Mesendoderm (in vitro differentiated cells): ENCODE data around the gene PALLD.

Source experiments
- DNase-seq: peaks from one replicate; pipeline ENCODE4 v3.0.0; 2013
- H2AK5ac ChIP-seq: 2 replicates; pipeline ENCODE4 v1.6.1; 2013; ENCODE audit warnings: low read length, inconsistent platforms
- H2BK120ac ChIP-seq: 2 replicates; pipeline ENCODE4 v1.6.1; 2013; ENCODE audit warnings: low read depth, mild to moderate bottlenecking, low read length, moderate library complexity, mixed read lengths
- H2BK15ac ChIP-seq: replicated peaks from 2 replicates; pipeline ENCODE4 v1.6.1; 2013; ENCODE audit warnings: low read depth, mild to moderate bottlenecking, moderate library complexity
- H2BK5ac ChIP-seq: 2 replicates; pipeline ENCODE4 v1.6.1; 2013; ENCODE audit warnings: low read length, inconsistent platforms
- H3K18ac ChIP-seq: 2 replicates; pipeline ENCODE4 v1.6.1; 2013; ENCODE audit warnings: mild to moderate bottlenecking, low read length, mixed read lengths
- H3K23ac ChIP-seq: one replicate; pipeline ENCODE4 v1.6.1; 2013; ENCODE audit warnings: low read length
- H3K27ac ChIP-seq: 2 replicates; pipeline ENCODE4 v1.5.1; 2013; ENCODE audit warnings: low read depth, mild to moderate bottlenecking, inconsistent platforms, low read length, moderate library complexity
- H3K27me3 ChIP-seq: 2 replicates; pipeline ENCODE4 v1.6.1; 2013; ENCODE audit warnings: low read length, control low read depth, mild to moderate bottlenecking, inconsistent platforms; ENCODE audit not compliant: insufficient read depth, poor library complexity
- H3K36me3 ChIP-seq: 2 replicates; pipeline ENCODE4 v1.6.1; 2013; ENCODE audit warnings: low read length, inconsistent platforms; ENCODE audit not compliant: control insufficient read depth, insufficient read depth
- H3K4ac ChIP-seq: one replicate; pipeline ENCODE4 v1.6.1; 2013; ENCODE audit warnings: low read depth, mild to moderate bottlenecking, low read length, moderate library complexity
- H3K4me1 ChIP-seq: 2 replicates; pipeline ENCODE4 v1.6.1; 2013; ENCODE audit warnings: low read depth, low read length, inconsistent platforms; ENCODE audit not compliant: control insufficient read depth
- H3K4me2 ChIP-seq: 2 replicates; pipeline ENCODE4 v1.6.1; 2013; ENCODE audit warnings: low read length
- H3K4me3 ChIP-seq: 2 replicates; pipeline ENCODE4 v1.5.1; 2013; ENCODE audit warnings: mild to moderate bottlenecking, low read length
- H3K56ac ChIP-seq: one replicate; pipeline ENCODE4 v1.6.1; 2013; ENCODE audit warnings: low read length
- H3K79me1 ChIP-seq: 2 replicates; pipeline ENCODE4 v1.6.1; 2013; ENCODE audit warnings: low read length, inconsistent platforms
- H3K79me2 ChIP-seq: 2 replicates; pipeline ENCODE4 v1.6.1; 2013; ENCODE audit warnings: mild to moderate bottlenecking, low read length; ENCODE audit not compliant: control insufficient read depth, insufficient read depth
- H3K9ac ChIP-seq: 2 replicates; pipeline ENCODE4 v1.6.1; 2013; ENCODE audit warnings: low read length, inconsistent platforms
- H4K5ac ChIP-seq: one replicate; pipeline ENCODE4 v1.6.1; 2013; ENCODE audit warnings: low read length
- H4K8ac ChIP-seq: one replicate; pipeline ENCODE4 v1.6.1; 2013; ENCODE audit warnings: low read depth, mild to moderate bottlenecking, control low read depth, low read length, moderate library complexity
- WGBS: extraction: QIAGEN DNeasy Blood & Tissue Kit; methylation state at CpG from one replicate; pipeline ENCODE4 v1.1.7; 2013; ENCODE audit warnings: low lambda C conversion rate, missing lambda C conversion rate; ENCODE audit not compliant: insufficient coverage; ENCODE audit errors: extremely low coverage; 5-methylcytosine and 5-hydroxymethylcytosine counted together

PALLD gene

GRCh38 chr4:168877511-168878491 lies 380.9 kb downstream of the PALLD start:
- peak; percentile 60 for DNase-seq
- Histone ChIP-seq H3K4ac (peak overlapping the region; percentile 38), H3K4me3 (peak overlapping the region; percentile 21), H3K4me2 (peak overlapping the region; percentile 4), H3K79me1 (no peaks in the 10 kb centered on the region), H3K56ac (peak overlapping the region; percentile 85), H2BK5ac (no peak overlapping the region), H3K4me1 (no peaks in the 10 kb centered on the region), H3K23ac (peak overlapping the region; percentile 57), H2AK5ac (no peak overlapping the region), H3K27me3 (no peaks in the 10 kb centered on the region), H3K79me2 (no peaks in the 10 kb centered on the region), H3K36me3 (no peaks in the 10 kb centered on the region), H3K27ac (no peak overlapping the region), H4K5ac (no peak overlapping the region), H3K18ac (peak overlapping the region; percentile 29), H3K9ac (peak overlapping the region; percentile 70), H2BK120ac (no peak overlapping the region), H2BK15ac (no peak overlapping the region), H4K8ac (no peak overlapping the region)
- WGBS, result no CpG with 5 or more reads among the region's 108 CpGs

- Histone ChIP-seq H3K18ac (no peak overlapping the region), H4K8ac (no peak overlapping the region), H2AK5ac (no peak overlapping the region), H3K36me3 (no peaks in the 10 kb centered on the region), H2BK5ac (no peak overlapping the region), H3K27me3 (no peaks in the 10 kb centered on the region), H2BK120ac (no peak overlapping the region), H3K9ac (no peak overlapping the region), H3K4me3 (no peak overlapping the region), H4K5ac (no peak overlapping the region), H3K4me2 (no peak overlapping the region), H3K4me1 (no peaks in the 10 kb centered on the region), H3K79me1 (no peaks in the 10 kb centered on the region), H2BK15ac (no peak overlapping the region), H3K79me2 (no peaks in the 10 kb centered on the region), H3K4ac (no peak overlapping the region), H3K56ac (no peak overlapping the region), H3K23ac (no peak overlapping the region), H3K27ac (no peak overlapping the region)
- no peak for DNase-seq
- no CpG with 5 or more reads among the region's 2 CpGs for WGBS
Measured at GRCh38 chr4:168878623-168879022, 381.8 kb downstream of the PALLD start.

GRCh38 chr4:168879188-168879587 lies 382.3 kb downstream of the PALLD start:
- no peak overlapping the region for H3K18ac ChIP-seq
- no peaks in the 10 kb centered on the region for H3K4me1 ChIP-seq
- no peak overlapping the region for H4K5ac ChIP-seq

GRCh38 chr4:168880072-168880675 lies 383.3 kb downstream of the PALLD start:
- H3K27me3 ChIP-seq, result no peaks in the 10 kb centered on the region
- no peak overlapping the region for H2BK5ac ChIP-seq
- no peak overlapping the region for H4K8ac ChIP-seq
- no peak overlapping the region for H2BK15ac ChIP-seq
- no peak overlapping the region for H3K23ac ChIP-seq
- no CpG with 5 or more reads among the region's 6 CpGs for WGBS
- no peaks in the 10 kb centered on the region for H3K36me3 ChIP-seq
- H3K18ac ChIP-seq, result no peak overlapping the region
- H3K79me1 ChIP-seq, result no peaks in the 10 kb centered on the region
- H3K56ac ChIP-seq, result no peak overlapping the region
- H3K9ac ChIP-seq, result no peak overlapping the region
- no peak overlapping the region for H2BK120ac ChIP-seq
- H3K27ac ChIP-seq, result no peak overlapping the region
- no peak overlapping the region for H3K4me2 ChIP-seq
- H3K4ac ChIP-seq, result no peak overlapping the region
- H2AK5ac ChIP-seq, result no peak overlapping the region
- no peak overlapping the region for H3K4me3 ChIP-seq
- no peak for DNase-seq
- no peaks in the 10 kb centered on the region for H3K79me2 ChIP-seq
- H3K4me1 ChIP-seq, result no peaks in the 10 kb centered on the region
- H4K5ac ChIP-seq, result no peak overlapping the region

More at GRCh38 chr4:168879188-168879587, 382.3 kb downstream of the PALLD start:
- H3K4me2 ChIP-seq, result no peak overlapping the region
- no peak overlapping the region for H3K23ac ChIP-seq
- no peak overlapping the region for H4K8ac ChIP-seq
- no peak overlapping the region for H3K4ac ChIP-seq
- no peaks in the 10 kb centered on the region for H3K79me1 ChIP-seq
- no peak overlapping the region for H2BK120ac ChIP-seq
- no peaks in the 10 kb centered on the region for H3K36me3 ChIP-seq
- DNase-seq, result no peak
- no peak overlapping the region for H2AK5ac ChIP-seq
- no peak overlapping the region for H3K4me3 ChIP-seq
- H3K27ac ChIP-seq, result no peak overlapping the region
- no peak overlapping the region for H3K9ac ChIP-seq
- H3K79me2 ChIP-seq, result no peaks in the 10 kb centered on the region
- H3K27me3 ChIP-seq, result no peaks in the 10 kb centered on the region
- H2BK5ac ChIP-seq, result no peak overlapping the region
- H2BK15ac ChIP-seq, result no peak overlapping the region
- no peak overlapping the region for H3K56ac ChIP-seq

- no peak overlapping the region for H2BK5ac ChIP-seq
- no peak overlapping the region for H2AK5ac ChIP-seq
- no peak overlapping the region for H3K27ac ChIP-seq
- H3K4me2 ChIP-seq, result no peak overlapping the region
- no peaks in the 10 kb centered on the region for H3K4me1 ChIP-seq
- no peak overlapping the region for H3K4me3 ChIP-seq
- no peak overlapping the region for H3K18ac ChIP-seq
- H3K36me3 ChIP-seq, result no peaks in the 10 kb centered on the region
- no peak overlapping the region for H4K8ac ChIP-seq
- WGBS, result no CpG with 5 or more reads among the region's 8 CpGs
- no peak for DNase-seq
- H3K9ac ChIP-seq, result no peak overlapping the region
- H4K5ac ChIP-seq, result no peak overlapping the region
- peak overlapping the region; percentile 92 for H2BK120ac ChIP-seq
- no peaks in the 10 kb centered on the region for H3K79me1 ChIP-seq
- no peak overlapping the region for H3K4ac ChIP-seq
- no peaks in the 10 kb centered on the region for H3K27me3 ChIP-seq
- no peak overlapping the region for H3K56ac ChIP-seq
- no peak overlapping the region for H2BK15ac ChIP-seq
- H3K79me2 ChIP-seq, result no peaks in the 10 kb centered on the region
- H3K23ac ChIP-seq, result no peak overlapping the region
Measured at GRCh38 chr4:168880811-168881595, 384.2 kb downstream of the PALLD start.
